ENCODE data around the gene DGKH. TPM values are rescaled to one million over a fixed set of nuclear protein-coding genes. Genes with fewer than 3 reads are reported as not detected.
A peak's percentile ranks its signal among the peaks of the same experiment; 100 is the strongest.
"Not testable (repeated sequence)": the region's sequence is repeated elsewhere in the genome, so short reads cannot be mapped to it uniquely, and the experiment has no call there.

The DGKH gene
- total RNA-seq, 2 experiments from 2014 or later, result 15.2 to 15.8 TPM

- Mint-ChIP-seq H3K27ac (no peak overlapping the region), H3K4me1 (ENCODE audit: low read depth) (peaks cover 9% of the 10 kb centered on the region), H3K27me3 (no peaks in the 10 kb centered on the region), H3K36me3 (ENCODE audit: low read depth) (peaks cover 21% of the 10 kb centered on the region), H3K4me3 (no peak overlapping the region), H3K9me3 (no peaks in the 10 kb centered on the region)
- ChIA-PET CTCF (no interaction called here), POLR2A (interaction anchor here (0.9 kb wide), 1 partner anchor 196 kb away, joined by 4 read pairs; no protein-coding TSS in a partner anchor)
- intact Hi-C loops (cut with micrococcal nuclease), result no loop called here
- TF ChIP-seq, protein P1, sequence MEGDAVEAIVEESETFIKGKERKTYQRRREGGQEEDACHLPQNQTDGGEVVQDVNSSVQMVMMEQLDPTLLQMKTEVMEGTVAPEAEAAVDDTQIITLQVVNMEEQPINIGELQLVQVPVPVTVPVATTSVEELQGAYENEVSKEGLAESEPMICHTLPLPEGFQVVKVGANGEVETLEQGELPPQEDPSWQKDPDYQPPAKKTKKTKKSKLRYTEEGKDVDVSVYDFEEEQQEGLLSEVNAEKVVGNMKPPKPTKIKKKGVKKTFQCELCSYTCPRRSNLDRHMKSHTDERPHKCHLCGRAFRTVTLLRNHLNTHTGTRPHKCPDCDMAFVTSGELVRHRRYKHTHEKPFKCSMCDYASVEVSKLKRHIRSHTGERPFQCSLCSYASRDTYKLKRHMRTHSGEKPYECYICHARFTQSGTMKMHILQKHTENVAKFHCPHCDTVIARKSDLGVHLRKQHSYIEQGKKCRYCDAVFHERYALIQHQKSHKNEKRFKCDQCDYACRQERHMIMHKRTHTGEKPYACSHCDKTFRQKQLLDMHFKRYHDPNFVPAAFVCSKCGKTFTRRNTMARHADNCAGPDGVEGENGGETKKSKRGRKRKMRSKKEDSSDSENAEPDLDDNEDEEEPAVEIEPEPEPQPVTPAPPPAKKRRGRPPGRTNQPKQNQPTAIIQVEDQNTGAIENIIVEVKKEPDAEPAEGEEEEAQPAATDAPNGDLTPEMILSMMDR (IDR thresholded peaks at IDR 0.05), result no peak
- ATAC-seq (no peak), DNase-seq (no peak)
These were observed 17.0 kb downstream of the DGKH start for GRCh38 chr13:42065414-42065813.

- ChIA-PET POLR2A (no interaction called here), CTCF (no interaction called here)
- Mint-ChIP-seq H3K4me3 (no peak overlapping the region), H3K27me3 (no peaks in the 10 kb centered on the region), H3K9me3 (no peaks in the 10 kb centered on the region), H3K4me1 (ENCODE audit: low read depth) (peaks cover 18% of the 10 kb centered on the region), H3K36me3 (ENCODE audit: low read depth) (peaks cover 27% of the 10 kb centered on the region), H3K27ac (no peak overlapping the region)
- intact Hi-C loops (cut with micrococcal nuclease), result no loop called here
- TF ChIP-seq, protein P1 (IDR thresholded peaks at IDR 0.05), result no peak
- DNase-seq (no peak), ATAC-seq (no peak)
These were observed 18.1 kb downstream of the DGKH start for GRCh38 chr13:42066542-42066941.

GRCh38 chr13:42068886-42069285 is 20.4 kb downstream of the DGKH start:
- H3K4me1 Mint-ChIP-seq (ENCODE audit: low read depth), result peaks cover 20% of the 10 kb centered on the region
- TF ChIP-seq, protein P1 (IDR thresholded peaks at IDR 0.05), result no peak
- H3K27me3 Mint-ChIP-seq, result no peaks in the 10 kb centered on the region
- POLR2A ChIA-PET, result interaction anchor here (1.3 kb wide), 1 partner anchor 12 kb away, joined by 3 read pairs; no protein-coding TSS in a partner anchor
- ATAC-seq (no peak), DNase-seq (no peak)
- H3K36me3 Mint-ChIP-seq (ENCODE audit: low read depth), result peaks cover 24% of the 10 kb centered on the region
- H3K27ac Mint-ChIP-seq, result no peak overlapping the region
- CTCF ChIA-PET, result no interaction called here
- H3K4me3 Mint-ChIP-seq, result no peak overlapping the region
- no peaks in the 10 kb centered on the region for H3K9me3 Mint-ChIP-seq
- intact Hi-C loops (cut with micrococcal nuclease), result no loop called here

DNA sequence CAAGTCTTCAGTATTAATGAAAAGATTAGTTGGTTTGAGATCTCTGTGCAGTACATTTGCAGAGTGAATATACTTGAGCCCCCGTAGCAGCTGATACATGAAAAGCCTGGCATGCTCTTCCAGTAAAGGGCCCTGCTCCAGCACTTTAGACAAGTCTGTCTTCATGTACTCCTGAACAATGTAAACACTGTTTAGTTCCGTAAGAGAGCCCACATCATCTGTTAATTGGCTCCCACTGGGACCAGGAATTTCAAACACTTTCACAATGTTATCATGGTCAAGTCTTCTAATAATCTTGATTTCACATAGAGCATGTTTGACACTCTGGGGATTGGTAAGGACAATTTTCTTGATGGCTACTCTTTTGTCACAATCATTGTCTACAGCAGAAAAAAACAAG is 22.2 kb downstream of the DGKH start:
- Mint-ChIP-seq H3K36me3 (ENCODE audit: low read depth) (peaks cover 22% of the 10 kb centered on the region), H3K4me1 (ENCODE audit: low read depth) (peaks cover 27% of the 10 kb centered on the region)
- intact Hi-C loops (cut with micrococcal nuclease); H3K4me3 Mint-ChIP-seq; ATAC-seq; H3K27me3 Mint-ChIP-seq; H3K27ac Mint-ChIP-seq; POLR2A ChIA-PET; H3K9me3 Mint-ChIP-seq; DNase-seq: not testable (repeated sequence)
- CTCF ChIA-PET, result interaction anchor here (1.0 to 1.1 kb wide), 2 partner anchors 42 to 161 kb away, joined by 3 read pairs; no protein-coding TSS in a partner anchor

- ATAC-seq; H3K27me3 Mint-ChIP-seq; DNase-seq; H3K27ac Mint-ChIP-seq; H3K9me3 Mint-ChIP-seq; H3K4me3 Mint-ChIP-seq; intact Hi-C loops (cut with micrococcal nuclease): not testable (repeated sequence)
- Mint-ChIP-seq H3K4me1 (ENCODE audit: low read depth) (peaks cover 29% of the 10 kb centered on the region), H3K36me3 (ENCODE audit: low read depth) (peaks cover 21% of the 10 kb centered on the region)
- POLR2A ChIA-PET, result interaction anchor here (1.1 kb wide), 1 partner anchor 15 kb away, joined by 4 read pairs; no protein-coding TSS in a partner anchor
- CTCF ChIA-PET, result interaction anchor here (1.1 kb wide), 1 partner anchor 161 kb away, joined by 3 read pairs; no protein-coding TSS in a partner anchor
These were observed 22.7 kb downstream of the DGKH start for GRCh38 chr13:42071179-42071578.

DNA sequence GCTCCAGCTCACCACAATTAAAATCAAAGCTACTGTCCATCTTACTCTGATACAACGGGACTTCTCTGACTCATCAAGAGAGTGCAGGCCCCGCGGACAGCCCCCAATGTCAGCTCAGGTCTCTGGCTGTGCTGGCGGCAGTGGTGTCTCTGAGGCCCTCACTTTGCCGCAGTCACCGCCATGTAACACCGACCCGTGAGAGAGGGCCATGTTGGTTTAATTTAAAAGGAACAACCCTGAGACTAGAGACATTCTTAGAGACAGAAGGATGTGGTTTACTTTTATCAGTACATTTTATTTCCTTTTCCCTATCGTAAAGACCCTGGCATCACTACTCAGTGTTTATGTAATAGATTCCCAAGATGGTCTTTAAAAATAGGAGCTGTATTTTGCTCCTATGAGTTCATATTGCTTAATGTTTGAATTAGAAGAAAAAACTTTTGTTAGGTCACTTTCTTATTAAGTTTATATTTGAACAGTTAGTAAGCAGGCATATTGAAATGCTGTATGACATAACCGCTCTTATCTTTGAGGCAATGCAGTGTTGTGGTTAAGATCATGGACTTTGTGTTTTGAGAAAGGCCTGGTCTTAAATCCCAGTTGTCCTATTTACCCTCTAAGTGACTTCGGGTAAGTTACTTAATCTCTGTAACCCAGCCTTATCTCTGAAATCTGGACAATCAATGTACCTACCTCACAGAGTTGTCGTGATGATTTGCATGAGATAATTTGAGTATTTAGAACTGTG is 23.4 kb downstream of the DGKH start:
- TF ChIP-seq, protein P1 (IDR thresholded peaks at IDR 0.05), result no peak
- peaks cover 29% of the 10 kb centered on the region for H3K4me1 Mint-ChIP-seq (ENCODE audit: low read depth)
- intact Hi-C loops (cut with micrococcal nuclease), result no loop called here
- H3K27ac Mint-ChIP-seq, result no peak overlapping the region
- H3K27me3 Mint-ChIP-seq, result no peaks in the 10 kb centered on the region
- POLR2A ChIA-PET, result interaction anchor here (1.1 kb wide), 1 partner anchor 16 kb away, joined by 4 read pairs; no protein-coding TSS in a partner anchor
- ATAC-seq (no peak), DNase-seq (peak; percentile 13)
- H3K36me3 Mint-ChIP-seq (ENCODE audit: low read depth), result peaks cover 16% of the 10 kb centered on the region
- no peaks in the 10 kb centered on the region for H3K9me3 Mint-ChIP-seq
- CTCF ChIA-PET, result interaction anchor here (1.1 kb wide), 1 partner anchor 162 kb away, joined by 3 read pairs; no protein-coding TSS in a partner anchor
- no peak overlapping the region for H3K4me3 Mint-ChIP-seq
